ENCODE data around the gene CFAP299.

DNA sequence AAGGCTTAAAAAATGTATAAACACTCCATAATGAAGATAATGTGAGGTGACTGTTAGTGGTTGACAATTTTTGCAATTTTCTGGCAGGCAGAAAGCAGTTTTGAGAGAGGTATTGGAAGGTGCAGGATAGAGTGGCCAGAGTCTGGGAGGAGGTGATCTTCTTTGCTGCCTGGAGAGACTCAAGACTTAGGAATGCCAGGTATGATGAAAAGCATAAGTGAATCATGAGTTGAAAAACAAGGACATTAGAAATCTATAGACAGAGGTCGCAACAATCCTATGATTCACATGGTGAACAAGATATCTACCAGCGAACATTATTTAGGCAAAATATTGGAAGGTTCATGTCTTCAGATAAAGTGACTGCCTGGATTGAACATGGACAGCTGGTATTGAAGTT lies 118.5 kb downstream of the CFAP299 start:
- TF ChIP-seq, protein P1, sequence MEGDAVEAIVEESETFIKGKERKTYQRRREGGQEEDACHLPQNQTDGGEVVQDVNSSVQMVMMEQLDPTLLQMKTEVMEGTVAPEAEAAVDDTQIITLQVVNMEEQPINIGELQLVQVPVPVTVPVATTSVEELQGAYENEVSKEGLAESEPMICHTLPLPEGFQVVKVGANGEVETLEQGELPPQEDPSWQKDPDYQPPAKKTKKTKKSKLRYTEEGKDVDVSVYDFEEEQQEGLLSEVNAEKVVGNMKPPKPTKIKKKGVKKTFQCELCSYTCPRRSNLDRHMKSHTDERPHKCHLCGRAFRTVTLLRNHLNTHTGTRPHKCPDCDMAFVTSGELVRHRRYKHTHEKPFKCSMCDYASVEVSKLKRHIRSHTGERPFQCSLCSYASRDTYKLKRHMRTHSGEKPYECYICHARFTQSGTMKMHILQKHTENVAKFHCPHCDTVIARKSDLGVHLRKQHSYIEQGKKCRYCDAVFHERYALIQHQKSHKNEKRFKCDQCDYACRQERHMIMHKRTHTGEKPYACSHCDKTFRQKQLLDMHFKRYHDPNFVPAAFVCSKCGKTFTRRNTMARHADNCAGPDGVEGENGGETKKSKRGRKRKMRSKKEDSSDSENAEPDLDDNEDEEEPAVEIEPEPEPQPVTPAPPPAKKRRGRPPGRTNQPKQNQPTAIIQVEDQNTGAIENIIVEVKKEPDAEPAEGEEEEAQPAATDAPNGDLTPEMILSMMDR (conservative IDR thresholded peaks at IDR 0.05; ENCODE audit: low read length): no peak
- no peak for TF ChIP-seq EZH2phosphoT487 (IDR thresholded peaks at IDR 0.05; ENCODE audit: borderline replicate concordance)

All from Loucy (cell line).